Lower leg skin (tissue), 3 donors: Measurements from ENCODE around the gene MAP3K20.

Source experiments
- CTCF ChIP-seq, 3 donors: fragments of 450-650 bp; IDR thresholded peaks; one replicate each; pipeline ENCODE4 v1.5.1; 2016; ENCODE audit warnings: antibody characterized with exemption in 3 of 3, mild to moderate bottlenecking in 3 of 3, moderate library complexity in 2 of 3
- POLR2A ChIP-seq, 2 donors: fragments of 450-650 bp; IDR thresholded peaks; one replicate each; pipeline ENCODE4 v1.6.1; 2016 to 2017; ENCODE audit warnings: antibody characterized with exemption in 2 of 2, mild to moderate bottlenecking in 1 of 2, moderate library complexity in 1 of 2

GRCh38 chr2:173138962-173139361 lies 63.3 kb downstream of the MAP3K20 start:
- TF ChIP-seq CTCF (IDR thresholded peaks at IDR 0.05) (no peak), POLR2A (IDR thresholded peaks at IDR 0.05) (no peak)
